Measurements from ENCODE around the gene EGFL7.

EGFL7 gene

DNA sequence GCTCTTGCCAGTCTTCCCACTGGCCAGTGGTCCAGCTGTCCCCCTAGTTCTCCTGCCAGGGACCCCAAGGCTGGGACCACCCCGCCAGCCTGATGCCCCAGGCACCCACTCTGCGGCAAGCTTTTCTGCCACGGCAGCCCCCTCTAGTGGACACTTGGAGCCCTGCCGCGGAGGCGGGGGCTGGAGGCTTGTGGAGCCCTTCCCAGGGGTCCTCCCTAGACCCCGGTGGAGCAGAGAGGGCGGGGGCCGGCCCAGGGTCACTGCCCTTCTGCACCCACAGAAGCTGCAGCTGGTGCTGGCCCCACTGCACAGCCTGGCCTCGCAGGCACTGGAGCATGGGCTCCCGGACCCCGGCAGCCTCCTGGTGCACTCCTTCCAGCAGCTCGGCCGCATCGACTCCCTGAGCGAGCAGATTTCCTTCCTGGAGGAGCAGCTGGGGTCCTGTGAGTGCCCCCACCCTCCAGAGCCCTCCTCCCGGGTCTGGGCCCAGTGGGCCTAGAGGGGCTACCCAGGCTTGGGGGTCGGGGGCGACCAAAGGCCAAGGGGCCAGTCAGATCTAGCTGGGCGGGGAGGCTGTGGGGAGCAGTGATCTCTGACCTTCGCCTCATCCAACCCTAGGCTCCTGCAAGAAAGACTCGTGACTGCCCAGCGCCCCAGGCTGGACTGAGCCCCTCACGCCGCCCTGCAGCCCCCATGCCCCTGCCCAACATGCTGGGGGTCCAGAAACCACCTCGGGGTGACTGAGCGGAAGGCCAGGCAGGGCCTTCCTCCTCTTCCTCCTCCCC lies 9.1 kb downstream of the EGFL7 start:
- H3K27ac ChIP-seq = no peak overlapping the region
- TF ChIP-seq ZFX (IDR thresholded peaks at IDR 0.05) = no peak
- TF ChIP-seq CTCF (conservative IDR thresholded peaks at IDR 0.05) = peak; percentile 95

DNA sequence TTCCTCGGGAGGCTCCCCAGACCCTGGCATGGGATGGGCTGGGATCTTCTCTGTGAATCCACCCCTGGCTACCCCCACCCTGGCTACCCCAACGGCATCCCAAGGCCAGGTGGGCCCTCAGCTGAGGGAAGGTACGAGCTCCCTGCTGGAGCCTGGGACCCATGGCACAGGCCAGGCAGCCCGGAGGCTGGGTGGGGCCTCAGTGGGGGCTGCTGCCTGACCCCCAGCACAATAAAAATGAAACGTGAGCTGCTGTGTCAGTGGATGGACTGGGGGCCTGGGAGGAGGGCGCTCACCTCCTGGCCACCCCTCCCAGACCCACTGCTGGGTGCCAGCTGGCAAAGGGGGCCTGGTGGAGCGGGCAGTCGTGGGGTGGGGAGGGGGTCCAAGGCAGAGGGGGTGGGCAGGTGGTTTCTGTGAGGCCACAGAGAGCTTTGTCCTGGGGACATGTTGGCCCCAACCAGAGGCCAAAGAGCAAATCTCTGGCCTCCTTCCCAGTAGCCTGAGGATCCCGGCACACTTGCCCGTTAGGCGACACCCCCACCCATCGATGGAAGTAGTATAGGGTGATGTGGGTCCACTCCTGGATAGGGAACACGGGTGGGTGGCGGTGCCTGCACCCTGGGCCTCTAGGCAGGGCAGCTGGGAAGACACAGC lies 9.8 kb downstream of the EGFL7 start:
- H3K27ac ChIP-seq = no peak overlapping the region
- TF ChIP-seq ZFX (IDR thresholded peaks at IDR 0.05) (no peak), CTCF (conservative IDR thresholded peaks at IDR 0.05) (no peak)

DNA sequence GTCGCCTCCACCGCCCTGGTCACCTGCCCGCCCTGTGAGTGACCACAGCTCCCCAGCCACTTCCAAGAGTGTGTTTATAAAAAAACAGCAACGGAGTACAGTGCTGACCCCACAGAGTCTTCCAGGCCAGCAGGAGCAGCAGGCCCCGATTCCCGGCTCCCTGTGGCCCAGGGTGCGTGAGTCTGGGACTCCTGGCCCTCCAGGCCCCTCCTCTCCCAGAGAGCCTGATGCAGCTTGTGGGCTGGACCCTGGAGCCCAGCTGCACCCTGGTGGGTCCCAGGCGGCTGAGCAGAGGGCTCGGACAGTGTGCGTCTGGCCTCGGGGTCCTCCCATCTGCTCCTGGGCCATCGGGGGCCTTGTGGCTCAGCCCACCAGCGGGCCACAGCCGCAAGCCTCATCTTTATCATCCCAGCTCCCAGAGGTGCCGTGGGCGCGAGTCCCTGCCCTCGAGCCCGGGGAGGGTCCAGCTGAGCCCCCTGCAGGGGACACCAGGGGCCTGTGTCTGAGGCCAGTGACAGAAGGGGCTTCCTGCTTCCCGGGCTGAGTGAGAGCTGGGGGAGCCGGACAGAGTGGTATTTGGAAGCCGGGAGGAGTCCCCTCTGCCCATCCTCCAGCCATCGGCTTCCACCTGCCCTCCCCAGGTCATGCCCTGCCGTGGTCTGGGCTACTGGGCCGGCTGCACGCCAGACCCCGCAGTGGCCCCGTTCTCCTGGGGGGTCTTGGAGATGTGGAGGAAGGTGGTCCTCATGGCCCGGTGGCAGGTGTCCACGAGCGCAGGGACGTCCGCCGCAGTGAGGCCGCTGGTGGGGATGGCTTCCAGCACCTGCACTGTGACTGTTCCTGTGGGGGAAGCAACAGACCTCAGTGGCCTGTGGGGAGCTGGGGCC lies 10.6 kb downstream of the EGFL7 start:
- TF ChIP-seq CTCF (conservative IDR thresholded peaks at IDR 0.05) (no peak), ZFX (IDR thresholded peaks at IDR 0.05) (no peak)
- H3K27ac ChIP-seq = no peak overlapping the region

DNA sequence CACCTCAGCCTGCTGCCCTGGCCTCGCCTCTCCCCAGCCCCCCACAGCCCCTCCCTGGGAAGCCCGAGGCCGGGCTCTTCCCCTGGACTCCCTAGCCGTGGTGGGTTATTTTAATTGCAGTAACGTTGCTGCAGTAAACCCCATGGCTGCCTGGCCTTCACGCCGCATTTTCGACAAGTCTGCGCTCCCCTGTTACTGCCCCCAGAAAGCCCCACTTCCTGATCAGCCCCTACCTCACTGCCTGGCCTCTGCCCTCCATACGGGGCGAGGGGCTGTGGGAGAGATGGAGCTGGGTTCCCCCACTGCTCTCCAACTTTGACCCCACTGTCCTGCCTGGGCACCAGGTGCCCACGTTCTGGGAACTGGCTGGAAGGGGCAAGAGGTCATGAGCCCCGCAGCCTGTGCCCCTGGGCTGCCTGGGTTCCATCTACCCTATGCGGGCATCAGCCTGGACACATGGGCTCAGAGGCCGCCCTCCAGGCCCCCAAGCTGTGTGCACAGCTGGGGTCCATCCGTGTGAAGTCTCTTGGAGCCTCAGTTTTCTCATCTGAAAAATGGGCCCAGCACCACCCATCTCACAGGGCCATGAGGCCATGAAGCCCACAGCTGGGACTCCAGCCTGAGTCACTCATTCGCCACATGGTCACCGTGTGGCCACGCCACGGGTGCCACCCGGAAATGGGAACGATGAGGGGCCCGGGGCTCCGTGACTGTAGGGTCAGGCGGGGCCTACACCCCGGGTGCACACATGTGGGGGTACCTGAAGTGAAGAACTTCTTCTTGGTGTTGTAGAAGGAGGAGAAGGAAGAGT lies 11.5 kb downstream of the EGFL7 start:
- no peak overlapping the region for H3K27ac ChIP-seq
- TF ChIP-seq CTCF (conservative IDR thresholded peaks at IDR 0.05) (no peak), ZFX (IDR thresholded peaks at IDR 0.05) (no peak)

DNA sequence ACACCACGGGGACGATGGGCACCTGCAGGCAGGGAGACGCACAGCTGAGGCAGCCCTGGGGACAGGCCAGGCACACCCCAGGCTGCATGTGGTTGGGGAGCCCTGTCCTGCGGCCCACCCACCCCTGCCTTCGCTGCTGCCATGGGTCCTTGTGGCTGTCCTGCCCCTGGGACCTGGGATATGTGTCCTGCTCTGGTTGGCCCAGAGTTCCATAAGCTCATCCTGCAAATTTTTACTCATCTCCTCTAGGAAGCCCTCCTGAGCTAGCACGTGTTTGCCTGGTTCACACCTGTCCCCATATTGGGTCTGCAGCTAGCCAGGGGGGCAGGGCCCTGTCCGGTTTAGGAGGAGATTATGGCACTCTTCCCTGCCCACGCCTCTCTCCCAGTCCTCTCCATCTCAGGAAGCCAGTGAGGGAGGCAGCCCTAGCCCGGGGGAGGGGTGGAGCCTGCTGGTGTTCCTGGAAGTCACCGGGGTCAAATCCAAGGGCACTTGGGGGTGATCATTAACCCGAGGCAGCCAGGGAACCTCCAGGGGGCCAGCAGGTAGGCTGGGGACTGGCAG lies 12.2 kb downstream of the EGFL7 start:
- H3K27ac ChIP-seq = no peak overlapping the region
- TF ChIP-seq CTCF (conservative IDR thresholded peaks at IDR 0.05) (no peak), ZFX (IDR thresholded peaks at IDR 0.05) (no peak)

DNA sequence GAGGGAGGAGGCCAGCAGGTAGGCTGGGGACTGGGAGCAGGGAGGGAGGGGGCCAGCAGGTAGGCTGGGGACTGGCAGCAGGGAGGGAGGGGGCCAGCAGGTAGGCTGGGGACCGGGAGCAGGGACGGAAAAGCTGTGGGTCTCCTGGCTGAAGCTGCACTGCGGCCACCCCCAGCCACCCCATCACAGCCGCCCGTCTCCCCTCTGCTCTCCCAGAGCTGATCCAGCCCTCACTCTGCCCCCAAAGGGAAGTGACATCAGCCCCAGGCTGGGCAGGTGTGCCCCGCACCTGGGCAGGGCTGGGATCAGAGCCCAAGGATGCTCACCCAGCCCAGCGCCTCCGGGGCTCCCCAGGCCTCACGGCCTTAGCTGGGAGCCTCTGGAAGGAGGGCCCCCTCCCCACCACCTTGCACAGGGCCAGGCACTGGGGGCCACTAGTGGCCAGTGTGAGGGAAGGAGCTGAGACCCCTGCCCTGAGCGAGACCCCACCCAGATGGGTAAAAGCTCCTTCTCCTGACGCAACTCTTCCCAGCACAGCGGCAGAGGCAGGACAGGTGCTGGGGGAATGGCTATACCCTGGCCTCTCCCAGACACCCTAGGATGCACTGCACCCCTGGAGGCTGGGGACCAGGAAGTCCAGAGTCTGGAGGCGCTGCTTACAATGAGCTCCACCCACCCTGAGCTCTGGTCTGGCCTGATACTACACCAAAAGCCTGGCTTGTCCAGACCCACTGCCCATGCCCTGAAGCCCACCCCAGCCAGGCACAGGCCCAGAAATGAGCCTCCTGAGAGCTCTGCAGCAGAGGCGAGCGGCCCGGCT lies 13.0 kb downstream of the EGFL7 start:
- H3K27ac ChIP-seq = no peak overlapping the region
- TF ChIP-seq ZFX (IDR thresholded peaks at IDR 0.05) (no peak), CTCF (conservative IDR thresholded peaks at IDR 0.05) (no peak)
